Osteocyte (in vitro differentiated cells): ENCODE data around the gene GRID1. TPM values are rescaled to one million over a fixed set of nuclear protein-coding genes. Genes with fewer than 3 reads are reported as not detected.

ENCODE experiments used
- DNase-seq: peaks from one replicate; pipeline ENCODE4 v3.0.0; 2021; ENCODE audit warnings: mixed read lengths; ENCODE audit not compliant: unreplicated experiment; ENCODE audit errors: extremely low spot score
- H3K27ac Mint-ChIP-seq: one replicate; pipeline ENCODE4 v1.8.0; 2021; ENCODE audit warnings: mild to moderate bottlenecking, mixed read lengths; ENCODE audit not compliant: unreplicated experiment
- H3K27me3 Mint-ChIP-seq: one replicate; pipeline ENCODE4 v1.8.0; 2021; ENCODE audit warnings: mixed read lengths; ENCODE audit not compliant: unreplicated experiment
- H3K36me3 Mint-ChIP-seq: one replicate; pipeline ENCODE4 v1.8.0; 2021; ENCODE audit warnings: mixed read lengths; ENCODE audit not compliant: unreplicated experiment
- H3K4me1 Mint-ChIP-seq: one replicate; pipeline ENCODE4 v1.8.0; 2021; ENCODE audit warnings: mixed read lengths; ENCODE audit not compliant: unreplicated experiment
- H3K4me3 Mint-ChIP-seq: one replicate; pipeline ENCODE4 v1.8.0; 2021; ENCODE audit warnings: mild to moderate bottlenecking, moderate library complexity, mixed read lengths; ENCODE audit not compliant: unreplicated experiment
- H3K9me3 Mint-ChIP-seq: one replicate; pipeline ENCODE4 v1.8.0; 2021; ENCODE audit warnings: mixed read lengths; ENCODE audit not compliant: unreplicated experiment
- total RNA-seq: library from RNA; stranded (reverse); gene quantifications from 2 replicates; pipeline ENCODE4 v1.2.1, GENCODE V29; 2021
- TF ChIP-seq, protein P1 (sequence below): fragments of 200-600 bp; sonication (generic); IDR thresholded peaks from 2 replicates; pipeline ENCODE4 v1.5.0; 2021; ENCODE audit warnings: antibody characterized with exemption, mild to moderate bottlenecking, moderate library complexity

The GRID1 gene
- total RNA-seq, 1 donor from 2014 or later = 0.11 TPM

DNA sequence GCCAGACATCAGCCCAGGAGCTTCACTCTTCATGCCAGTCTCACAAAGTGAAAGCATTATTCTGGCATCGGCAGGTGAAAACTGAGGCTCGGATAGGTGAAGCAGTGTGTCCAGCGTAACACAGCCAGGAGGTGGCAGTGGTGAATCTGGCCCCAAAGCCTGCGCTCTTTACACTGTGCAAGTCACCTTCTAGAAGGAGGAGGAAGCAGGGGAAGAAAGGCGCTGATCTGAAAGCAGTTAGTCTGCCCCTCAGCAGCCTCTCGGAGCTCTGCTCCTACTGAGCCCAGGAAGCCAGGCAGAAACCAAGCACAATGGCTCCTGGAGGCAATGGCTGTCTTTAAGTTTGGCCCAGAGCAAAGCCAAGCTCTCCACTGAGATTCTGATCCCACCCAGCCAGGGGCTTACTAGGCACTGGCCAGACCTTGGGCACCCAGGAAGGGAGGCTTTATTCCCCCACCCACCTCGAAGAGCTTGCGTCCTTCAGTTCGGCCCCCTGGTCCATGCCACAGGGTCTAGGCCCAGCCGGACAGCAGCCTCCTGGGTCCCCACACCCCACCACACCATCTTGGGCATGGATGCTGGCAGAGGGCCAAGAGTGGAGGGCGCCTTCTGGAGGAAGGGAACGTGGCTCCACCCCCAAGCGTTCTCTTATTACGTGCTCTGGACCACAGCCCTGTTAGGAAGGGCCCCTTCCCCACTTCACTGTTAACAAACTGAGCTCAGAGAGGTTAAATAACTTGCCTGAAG is 104.5 kb downstream of the GRID1 start:
- no peaks in the 10 kb centered on the region for H3K36me3 Mint-ChIP-seq
- DNase-seq = peak; percentile 80
- H3K27me3 Mint-ChIP-seq = peaks cover 3% of the 10 kb centered on the region
- H3K9me3 Mint-ChIP-seq = no peaks in the 10 kb centered on the region
- no peaks in the 10 kb centered on the region for H3K4me1 Mint-ChIP-seq
- TF ChIP-seq, protein P1, sequence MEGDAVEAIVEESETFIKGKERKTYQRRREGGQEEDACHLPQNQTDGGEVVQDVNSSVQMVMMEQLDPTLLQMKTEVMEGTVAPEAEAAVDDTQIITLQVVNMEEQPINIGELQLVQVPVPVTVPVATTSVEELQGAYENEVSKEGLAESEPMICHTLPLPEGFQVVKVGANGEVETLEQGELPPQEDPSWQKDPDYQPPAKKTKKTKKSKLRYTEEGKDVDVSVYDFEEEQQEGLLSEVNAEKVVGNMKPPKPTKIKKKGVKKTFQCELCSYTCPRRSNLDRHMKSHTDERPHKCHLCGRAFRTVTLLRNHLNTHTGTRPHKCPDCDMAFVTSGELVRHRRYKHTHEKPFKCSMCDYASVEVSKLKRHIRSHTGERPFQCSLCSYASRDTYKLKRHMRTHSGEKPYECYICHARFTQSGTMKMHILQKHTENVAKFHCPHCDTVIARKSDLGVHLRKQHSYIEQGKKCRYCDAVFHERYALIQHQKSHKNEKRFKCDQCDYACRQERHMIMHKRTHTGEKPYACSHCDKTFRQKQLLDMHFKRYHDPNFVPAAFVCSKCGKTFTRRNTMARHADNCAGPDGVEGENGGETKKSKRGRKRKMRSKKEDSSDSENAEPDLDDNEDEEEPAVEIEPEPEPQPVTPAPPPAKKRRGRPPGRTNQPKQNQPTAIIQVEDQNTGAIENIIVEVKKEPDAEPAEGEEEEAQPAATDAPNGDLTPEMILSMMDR = no peak
- no peak overlapping the region for H3K4me3 Mint-ChIP-seq
- no peak overlapping the region for H3K27ac Mint-ChIP-seq

DNA sequence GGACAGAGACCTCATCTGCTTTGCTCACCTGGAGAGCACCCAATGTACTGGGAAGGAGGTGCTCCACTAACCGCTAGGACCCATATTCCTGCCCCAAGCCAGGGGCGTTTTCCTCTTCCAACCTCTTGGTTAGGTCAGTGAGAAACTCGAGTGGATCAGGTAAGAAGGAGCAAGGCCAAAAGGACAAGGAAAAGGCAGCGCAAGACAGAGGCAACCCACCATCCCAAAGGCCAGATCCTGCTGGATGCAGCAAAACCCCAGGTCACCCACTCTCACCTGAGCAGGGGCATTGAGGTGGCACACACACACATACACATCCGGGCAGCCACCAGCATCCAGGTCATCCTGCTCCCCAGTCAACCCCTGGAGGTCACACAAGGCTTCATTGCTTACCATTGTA is 105.1 kb downstream of the GRID1 start:
- H3K9me3 Mint-ChIP-seq = no peaks in the 10 kb centered on the region
- H3K4me3 Mint-ChIP-seq = no peak overlapping the region
- no peaks in the 10 kb centered on the region for H3K36me3 Mint-ChIP-seq
- peaks cover 3% of the 10 kb centered on the region for H3K27me3 Mint-ChIP-seq
- H3K4me1 Mint-ChIP-seq = no peaks in the 10 kb centered on the region
- TF ChIP-seq, protein P1 = no peak
- DNase-seq = peak; percentile 53
- no peak overlapping the region for H3K27ac Mint-ChIP-seq

DNA sequence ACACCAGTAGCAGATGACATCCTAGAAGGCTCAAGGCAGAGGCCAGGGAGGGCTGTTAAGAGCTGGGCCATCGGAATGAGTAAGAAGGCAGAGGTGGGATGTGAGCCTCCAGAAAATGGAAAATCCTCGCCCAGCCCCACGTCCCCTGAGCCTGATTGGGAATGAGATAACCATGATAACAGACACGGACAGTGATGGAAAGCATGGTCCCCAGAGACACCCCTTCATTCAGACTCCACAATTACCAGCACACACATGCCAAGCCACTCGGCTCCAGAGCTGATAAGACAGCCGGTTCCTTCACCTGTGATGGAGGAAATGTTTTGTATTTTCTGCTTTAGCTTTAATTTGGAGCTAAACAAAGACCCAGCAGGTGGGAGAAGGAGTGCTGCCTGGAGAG is 106.0 kb downstream of the GRID1 start:
- TF ChIP-seq, protein P1 = no peak
- H3K4me3 Mint-ChIP-seq = no peak overlapping the region
- H3K4me1 Mint-ChIP-seq = no peaks in the 10 kb centered on the region
- H3K9me3 Mint-ChIP-seq = no peaks in the 10 kb centered on the region
- DNase-seq = no peak
- no peaks in the 10 kb centered on the region for H3K36me3 Mint-ChIP-seq
- H3K27me3 Mint-ChIP-seq = peaks cover 3% of the 10 kb centered on the region
- no peak overlapping the region for H3K27ac Mint-ChIP-seq

DNA sequence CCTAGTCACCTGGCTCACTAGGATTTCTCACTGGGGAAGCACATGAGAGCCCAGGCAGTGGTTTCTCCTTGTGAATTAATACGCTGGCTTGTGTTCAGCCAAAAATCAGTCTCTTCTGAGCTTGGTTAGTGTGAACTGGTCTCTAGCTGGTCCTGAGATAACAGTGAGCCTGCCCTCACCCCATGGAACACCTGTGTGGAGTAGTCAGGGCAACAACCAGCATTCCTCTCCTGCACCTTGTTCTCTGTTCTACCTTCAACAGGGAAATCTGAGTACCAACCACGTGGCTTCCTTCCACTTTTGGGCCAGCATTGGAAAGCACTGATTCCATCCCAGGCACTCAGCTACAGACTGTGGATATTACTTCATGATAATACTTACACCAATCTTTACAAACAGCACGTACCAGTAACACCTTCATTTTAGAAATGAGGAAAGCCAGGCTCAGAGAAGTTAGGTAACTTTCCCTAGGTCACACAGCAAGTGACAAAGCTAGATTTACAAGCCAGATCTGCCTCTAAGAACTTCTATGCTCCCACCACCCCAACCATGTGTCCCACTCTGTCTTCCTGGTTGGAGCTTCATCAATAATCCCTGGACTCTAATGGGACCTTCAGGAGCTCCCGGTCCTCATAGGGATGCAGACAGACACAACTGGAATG is 106.6 kb downstream of the GRID1 start:
- Mint-ChIP-seq H3K4me1 (no peaks in the 10 kb centered on the region), H3K9me3 (no peaks in the 10 kb centered on the region), H3K4me3 (no peak overlapping the region), H3K27ac (no peak overlapping the region), H3K27me3 (peaks cover 3% of the 10 kb centered on the region), H3K36me3 (no peaks in the 10 kb centered on the region)
- no peak for DNase-seq
- TF ChIP-seq, protein P1 = no peak

DNA sequence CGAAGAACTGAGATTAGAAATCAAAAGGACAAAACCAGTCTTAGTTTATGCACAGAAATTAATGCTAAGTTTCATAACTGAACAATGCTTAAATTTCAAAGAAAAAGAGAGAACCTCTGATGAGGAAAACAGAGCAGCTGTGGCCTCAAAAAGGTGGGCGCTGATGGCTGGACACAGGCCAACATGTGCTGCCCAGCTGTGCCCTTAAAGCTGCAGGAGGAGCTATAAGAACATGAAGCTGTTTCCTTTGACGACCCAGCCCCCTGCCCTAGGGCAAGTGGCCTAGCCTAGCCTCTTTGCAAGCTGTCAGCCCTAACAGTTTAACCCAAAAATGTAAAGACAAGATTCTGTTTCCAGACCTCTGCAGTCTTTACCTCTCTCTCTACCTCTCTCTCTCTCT is 107.7 kb downstream of the GRID1 start:
- Mint-ChIP-seq H3K27me3 (peaks cover 3% of the 10 kb centered on the region), H3K36me3 (no peaks in the 10 kb centered on the region), H3K4me1 (no peaks in the 10 kb centered on the region), H3K9me3 (no peaks in the 10 kb centered on the region), H3K27ac (no peak overlapping the region), H3K4me3 (no peak overlapping the region)
- DNase-seq = no peak
- TF ChIP-seq, protein P1 = no peak
